GM23338 (cell line): ENCODE results near the gene HHIP.

Source experiments
- CREB1 ChIP-seq: fragments of 250-450 bp; sonication (Bioruptor Pico); IDR thresholded peaks from 2 replicates; pipeline ENCODE4 v1.5.0; 2020; ENCODE audit warnings: low read depth, mild to moderate bottlenecking, moderate library complexity
- EZH2 ChIP-seq: fragments of 200-600 bp; sonication (generic); IDR thresholded peaks from one replicate; pipeline ENCODE4 v1.8.0; 2017; ENCODE audit warnings: antibody characterized with exemption, mild to moderate bottlenecking, low read depth; ENCODE audit not compliant: unreplicated experiment
- EZH2phosphoT487 ChIP-seq: fragments of 200-600 bp; sonication (generic); IDR thresholded peaks from one replicate; pipeline ENCODE4 v1.8.1; 2018; ENCODE audit warnings: antibody characterized with exemption; ENCODE audit not compliant: unreplicated experiment
- JUNB ChIP-seq: IDR thresholded peaks from one replicate; pipeline ENCODE4 v1.6.1; 2016; ENCODE audit warnings: antibody characterized with exemption; ENCODE audit not compliant: unreplicated experiment
- POLR2AphosphoS5 ChIP-seq: IDR thresholded peaks from 2 replicates; pipeline ENCODE4 v1.6.1; 2016; ENCODE audit warnings: antibody characterized with exemption, low read depth
- ZNF114 ChIP-seq: fragments of 250-450 bp; sonication (Bioruptor Pico); IDR thresholded peaks from 2 replicates; pipeline ENCODE4 v1.5.0; 2020; ENCODE audit warnings: mild to moderate bottlenecking, moderate library complexity
- ZNF331 ChIP-seq: fragments of 250-450 bp; sonication (Bioruptor Pico); IDR thresholded peaks from 2 replicates; pipeline ENCODE4 v1.5.0; 2020; ENCODE audit warnings: low read depth, mild to moderate bottlenecking, moderate library complexity
- TF ChIP-seq, protein P1 (sequence below), 2 experiments: fragments of 200-600 bp in 1 of 2; sonication (generic) in 1 of 2; conservative IDR thresholded peaks; 2 replicates each; pipeline versions ENCODE4 v1.5.1 to v1.6.1; 2016 to 2017; ENCODE audit warnings: antibody characterized with exemption in 2 of 2, low read depth in 2 of 2, mild to moderate bottlenecking in 2 of 2, moderate library complexity in 1 of 2
- TF ChIP-seq, protein P2 (sequence below): IDR thresholded peaks from one replicate; pipeline ENCODE4 v1.6.1; 2018; ENCODE audit warnings: antibody characterized with exemption; ENCODE audit not compliant: unreplicated experiment
- TF ChIP-seq, protein P3 (sequence below): fragments of 250-450 bp; sonication (Bioruptor Pico); IDR thresholded peaks from 2 replicates; pipeline ENCODE4 v1.5.0; 2020; ENCODE audit warnings: mild to moderate bottlenecking, moderate library complexity

DNA sequence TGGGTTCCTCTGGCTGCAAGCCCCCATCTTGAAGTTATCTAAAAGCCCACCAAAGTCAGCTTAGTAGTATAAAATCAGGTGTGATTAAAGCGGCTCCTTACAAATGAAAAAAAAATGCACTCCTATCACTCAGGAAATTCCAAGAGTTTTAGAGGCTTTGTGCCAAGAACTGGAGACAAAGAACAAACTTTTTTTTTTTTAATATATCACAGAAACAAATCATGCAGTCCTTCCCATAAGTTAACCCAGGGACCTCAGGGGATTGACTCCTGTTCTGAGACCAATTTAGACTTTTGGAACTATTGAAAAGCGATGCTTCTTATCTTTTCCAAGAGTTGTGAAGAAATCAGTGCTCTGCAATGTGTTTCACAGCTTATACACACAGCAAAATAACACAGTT lies 53.6 kb downstream of the HHIP start:
- TF ChIP-seq, protein P1, sequence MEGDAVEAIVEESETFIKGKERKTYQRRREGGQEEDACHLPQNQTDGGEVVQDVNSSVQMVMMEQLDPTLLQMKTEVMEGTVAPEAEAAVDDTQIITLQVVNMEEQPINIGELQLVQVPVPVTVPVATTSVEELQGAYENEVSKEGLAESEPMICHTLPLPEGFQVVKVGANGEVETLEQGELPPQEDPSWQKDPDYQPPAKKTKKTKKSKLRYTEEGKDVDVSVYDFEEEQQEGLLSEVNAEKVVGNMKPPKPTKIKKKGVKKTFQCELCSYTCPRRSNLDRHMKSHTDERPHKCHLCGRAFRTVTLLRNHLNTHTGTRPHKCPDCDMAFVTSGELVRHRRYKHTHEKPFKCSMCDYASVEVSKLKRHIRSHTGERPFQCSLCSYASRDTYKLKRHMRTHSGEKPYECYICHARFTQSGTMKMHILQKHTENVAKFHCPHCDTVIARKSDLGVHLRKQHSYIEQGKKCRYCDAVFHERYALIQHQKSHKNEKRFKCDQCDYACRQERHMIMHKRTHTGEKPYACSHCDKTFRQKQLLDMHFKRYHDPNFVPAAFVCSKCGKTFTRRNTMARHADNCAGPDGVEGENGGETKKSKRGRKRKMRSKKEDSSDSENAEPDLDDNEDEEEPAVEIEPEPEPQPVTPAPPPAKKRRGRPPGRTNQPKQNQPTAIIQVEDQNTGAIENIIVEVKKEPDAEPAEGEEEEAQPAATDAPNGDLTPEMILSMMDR (conservative IDR thresholded peaks at IDR 0.05; ENCODE audit: low read depth in 2 of 2): no peak
- TF ChIP-seq, protein P2, sequence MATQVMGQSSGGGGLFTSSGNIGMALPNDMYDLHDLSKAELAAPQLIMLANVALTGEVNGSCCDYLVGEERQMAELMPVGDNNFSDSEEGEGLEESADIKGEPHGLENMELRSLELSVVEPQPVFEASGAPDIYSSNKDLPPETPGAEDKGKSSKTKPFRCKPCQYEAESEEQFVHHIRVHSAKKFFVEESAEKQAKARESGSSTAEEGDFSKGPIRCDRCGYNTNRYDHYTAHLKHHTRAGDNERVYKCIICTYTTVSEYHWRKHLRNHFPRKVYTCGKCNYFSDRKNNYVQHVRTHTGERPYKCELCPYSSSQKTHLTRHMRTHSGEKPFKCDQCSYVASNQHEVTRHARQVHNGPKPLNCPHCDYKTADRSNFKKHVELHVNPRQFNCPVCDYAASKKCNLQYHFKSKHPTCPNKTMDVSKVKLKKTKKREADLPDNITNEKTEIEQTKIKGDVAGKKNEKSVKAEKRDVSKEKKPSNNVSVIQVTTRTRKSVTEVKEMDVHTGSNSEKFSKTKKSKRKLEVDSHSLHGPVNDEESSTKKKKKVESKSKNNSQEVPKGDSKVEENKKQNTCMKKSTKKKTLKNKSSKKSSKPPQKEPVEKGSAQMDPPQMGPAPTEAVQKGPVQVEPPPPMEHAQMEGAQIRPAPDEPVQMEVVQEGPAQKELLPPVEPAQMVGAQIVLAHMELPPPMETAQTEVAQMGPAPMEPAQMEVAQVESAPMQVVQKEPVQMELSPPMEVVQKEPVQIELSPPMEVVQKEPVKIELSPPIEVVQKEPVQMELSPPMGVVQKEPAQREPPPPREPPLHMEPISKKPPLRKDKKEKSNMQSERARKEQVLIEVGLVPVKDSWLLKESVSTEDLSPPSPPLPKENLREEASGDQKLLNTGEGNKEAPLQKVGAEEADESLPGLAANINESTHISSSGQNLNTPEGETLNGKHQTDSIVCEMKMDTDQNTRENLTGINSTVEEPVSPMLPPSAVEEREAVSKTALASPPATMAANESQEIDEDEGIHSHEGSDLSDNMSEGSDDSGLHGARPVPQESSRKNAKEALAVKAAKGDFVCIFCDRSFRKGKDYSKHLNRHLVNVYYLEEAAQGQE: no peak
- TF ChIP-seq ZNF114 (CRISPR knock-in tag) (no peak), EZH2phosphoT487 (no peak), EZH2 (no peak), POLR2AphosphoS5 (no peak), JUNB (no peak), CREB1 (CRISPR knock-in tag) (no peak), ZNF331 (no peak)
- TF ChIP-seq, protein P3, sequence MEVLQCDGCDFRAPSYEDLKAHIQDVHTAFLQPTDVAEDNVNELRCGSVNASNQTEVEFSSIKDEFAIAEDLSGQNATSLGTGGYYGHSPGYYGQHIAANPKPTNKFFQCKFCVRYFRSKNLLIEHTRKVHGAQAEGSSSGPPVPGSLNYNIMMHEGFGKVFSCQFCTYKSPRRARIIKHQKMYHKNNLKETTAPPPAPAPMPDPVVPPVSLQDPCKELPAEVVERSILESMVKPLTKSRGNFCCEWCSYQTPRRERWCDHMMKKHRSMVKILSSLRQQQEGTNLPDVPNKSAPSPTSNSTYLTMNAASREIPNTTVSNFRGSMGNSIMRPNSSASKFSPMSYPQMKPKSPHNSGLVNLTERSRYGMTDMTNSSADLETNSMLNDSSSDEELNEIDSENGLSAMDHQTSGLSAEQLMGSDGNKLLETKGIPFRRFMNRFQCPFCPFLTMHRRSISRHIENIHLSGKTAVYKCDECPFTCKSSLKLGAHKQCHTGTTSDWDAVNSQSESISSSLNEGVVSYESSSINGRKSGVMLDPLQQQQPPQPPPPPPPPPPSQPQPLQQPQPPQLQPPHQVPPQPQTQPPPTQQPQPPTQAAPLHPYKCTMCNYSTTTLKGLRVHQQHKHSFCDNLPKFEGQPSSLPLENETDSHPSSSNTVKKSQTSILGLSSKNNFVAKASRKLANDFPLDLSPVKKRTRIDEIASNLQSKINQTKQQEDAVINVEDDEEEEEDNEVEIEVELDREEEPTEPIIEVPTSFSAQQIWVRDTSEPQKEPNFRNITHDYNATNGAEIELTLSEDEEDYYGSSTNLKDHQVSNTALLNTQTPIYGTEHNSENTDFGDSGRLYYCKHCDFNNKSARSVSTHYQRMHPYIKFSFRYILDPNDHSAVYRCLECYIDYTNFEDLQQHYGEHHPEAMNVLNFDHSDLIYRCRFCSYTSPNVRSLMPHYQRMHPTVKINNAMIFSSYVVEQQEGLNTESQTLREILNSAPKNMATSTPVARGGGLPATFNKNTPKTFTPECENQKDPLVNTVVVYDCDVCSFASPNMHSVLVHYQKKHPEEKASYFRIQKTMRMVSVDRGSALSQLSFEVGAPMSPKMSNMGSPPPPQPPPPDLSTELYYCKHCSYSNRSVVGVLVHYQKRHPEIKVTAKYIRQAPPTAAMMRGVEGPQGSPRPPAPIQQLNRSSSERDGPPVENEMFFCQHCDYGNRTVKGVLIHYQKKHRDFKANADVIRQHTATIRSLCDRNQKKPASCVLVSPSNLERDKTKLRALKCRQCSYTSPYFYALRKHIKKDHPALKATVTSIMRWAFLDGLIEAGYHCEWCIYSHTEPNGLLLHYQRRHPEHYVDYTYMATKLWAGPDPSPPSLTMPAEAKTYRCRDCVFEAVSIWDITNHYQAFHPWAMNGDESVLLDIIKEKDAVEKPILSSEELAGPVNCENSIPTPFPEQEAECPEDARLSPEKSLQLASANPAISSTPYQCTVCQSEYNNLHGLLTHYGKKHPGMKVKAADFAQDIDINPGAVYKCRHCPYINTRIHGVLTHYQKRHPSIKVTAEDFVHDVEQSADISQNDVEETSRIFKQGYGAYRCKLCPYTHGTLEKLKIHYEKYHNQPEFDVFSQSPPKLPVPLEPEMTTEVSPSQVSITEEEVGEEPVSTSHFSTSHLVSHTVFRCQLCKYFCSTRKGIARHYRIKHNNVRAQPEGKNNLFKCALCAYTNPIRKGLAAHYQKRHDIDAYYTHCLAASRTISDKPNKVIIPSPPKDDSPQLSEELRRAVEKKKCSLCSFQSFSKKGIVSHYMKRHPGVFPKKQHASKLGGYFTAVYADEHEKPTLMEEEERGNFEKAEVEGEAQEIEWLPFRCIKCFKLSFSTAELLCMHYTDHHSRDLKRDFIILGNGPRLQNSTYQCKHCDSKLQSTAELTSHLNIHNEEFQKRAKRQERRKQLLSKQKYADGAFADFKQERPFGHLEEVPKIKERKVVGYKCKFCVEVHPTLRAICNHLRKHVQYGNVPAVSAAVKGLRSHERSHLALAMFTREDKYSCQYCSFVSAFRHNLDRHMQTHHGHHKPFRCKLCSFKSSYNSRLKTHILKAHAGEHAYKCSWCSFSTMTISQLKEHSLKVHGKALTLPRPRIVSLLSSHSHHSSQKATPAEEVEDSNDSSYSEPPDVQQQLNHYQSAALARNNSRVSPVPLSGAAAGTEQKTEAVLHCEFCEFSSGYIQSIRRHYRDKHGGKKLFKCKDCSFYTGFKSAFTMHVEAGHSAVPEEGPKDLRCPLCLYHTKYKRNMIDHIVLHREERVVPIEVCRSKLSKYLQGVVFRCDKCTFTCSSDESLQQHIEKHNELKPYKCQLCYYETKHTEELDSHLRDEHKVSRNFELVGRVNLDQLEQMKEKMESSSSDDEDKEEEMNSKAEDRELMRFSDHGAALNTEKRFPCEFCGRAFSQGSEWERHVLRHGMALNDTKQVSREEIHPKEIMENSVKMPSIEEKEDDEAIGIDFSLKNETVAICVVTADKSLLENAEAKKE (CRISPR knock-in tag): no peak
